Measurements from ENCODE around the gene ALKBH6. TPM values are rescaled to one million over a fixed set of nuclear protein-coding genes. Genes with fewer than 3 reads are reported as not detected.

The ALKBH6 gene
- total and polyA plus RNA-seq, 2 of the 13 experiments (the other 11 are each of a cell fraction or from before 2014, with no cell fraction given): 13.7 to 18.1 TPM

GRCh38 chr19:36054119-36054732 lies 40.2 kb upstream of the ALKBH6 start, which contains the start of gene THAP8 (continued):
- TF ChIP-seq IKZF4 (CRISPR knock-in tag; IDR thresholded peaks at IDR 0.05; ENCODE audit: borderline replicate concordance, low read depth, not compliant biosample characterization) (peak; percentile 13), DBP (CRISPR knock-in tag; IDR thresholded peaks at IDR 0.05; ENCODE audit: not compliant biosample characterization) (peak; percentile 30), IKZF5 (CRISPR knock-in tag; IDR thresholded peaks at IDR 0.05) (peak; percentile 69), ZNF484 (CRISPR knock-in tag; IDR thresholded peaks at IDR 0.05; ENCODE audit: borderline replicate concordance, low read depth) (no peak), ZBTB25 (CRISPR knock-in tag; IDR thresholded peaks at IDR 0.05) (peak; percentile 91), PHF5A (CRISPR knock-in tag; IDR thresholded peaks at IDR 0.05; ENCODE audit: low read depth, unreplicated experiment) (peak; percentile 62), ARHGAP35 (CRISPR knock-in tag; IDR thresholded peaks at IDR 0.05; ENCODE audit: borderline replicate concordance) (peak; percentile 39; the same call in 1 of the 2 replicates)

- Histone ChIP-seq H2AFZ (ENCODE audit: low read length) (no peak overlapping the region), H3K27ac (ENCODE audit: extremely low read length, insufficient read depth, low read length) (no peak overlapping the region), H3K79me2 (ENCODE audit: insufficient read depth, low read length) (peaks cover 16% of the 10 kb centered on the region), H3K27me3 (ENCODE audit: control insufficient read depth in 1 of 2, insufficient read depth in 2 of 2, low read length in 2 of 2) (no peaks in the 10 kb centered on the region; a peak in 1 of 5 replicates), H3K9me3 (ENCODE audit: low read length) (no peaks in the 10 kb centered on the region), H3K36me3 (replicated peaks in 1 of 2; ENCODE audit: control insufficient read depth in 1 of 2, insufficient read depth in 2 of 2, low read length in 2 of 2) (no peaks in the 10 kb centered on the region; a peak in 2 of 5 replicates), H3K9ac (ENCODE audit: insufficient read depth, low read depth, low read length) (no peak overlapping the region), H3K4me2 (ENCODE audit: low read depth, low read length) (no peak overlapping the region), H4K20me1 (ENCODE audit: insufficient read depth, low read length) (no peaks in the 10 kb centered on the region), H3K4me3 (replicated peaks in 1 of 3; ENCODE audit: insufficient read depth in 1 of 3, low read depth in 2 of 3, low read length in 3 of 3) (no peak overlapping the region), H3K4me1 (ENCODE audit: insufficient read depth, low read length) (peaks cover 43% of the 10 kb centered on the region)
- 87% methylated on average over 3 of the region's 4 CpGs for WGBS (ENCODE audit: low lambda C conversion rate)
- in situ Hi-C loops (cut with HindIII; ENCODE audit: extremely low pct_ligation_motif_present, low pct_unique_long_range_greater_than_20kb): loop anchor here (5.0 kb wide), 1 partner anchor 54 kb away; the partner anchor contains the start of gene SDHAF1
- DNase-seq (ENCODE audit: low spot score) (no peak), ATAC-seq (no peak), FAIRE-seq (no peak)
- peak; percentile 79 for TF ChIP-seq PBX2 (CRISPR knock-in tag; IDR thresholded peaks at IDR 0.05)
- no peak for TF ChIP-seq CENPX (CRISPR knock-in tag; IDR thresholded peaks at IDR 0.05)
- peak; percentile 60 for TF ChIP-seq NFYC (CRISPR knock-in tag; IDR thresholded peaks at IDR 0.05)
- peak; percentile 59 for TF ChIP-seq NFYB (CRISPR knock-in tag; IDR thresholded peaks at IDR 0.05)
- TF ChIP-seq ERF (CRISPR knock-in tag; IDR thresholded peaks at IDR 0.05): 0 out of 2 replicates have a peak, but pooled peaks have one; percentile 4
- no peak for TF ChIP-seq ZNF207 (IDR thresholded peaks at IDR 0.05; ENCODE audit: borderline replicate concordance)
- no peak for TF ChIP-seq MYC (CRISPR knock-in tag; IDR thresholded peaks at IDR 0.05; ENCODE audit: borderline replicate concordance)
- TF ChIP-seq SP2 (CRISPR knock-in tag; IDR thresholded peaks at IDR 0.05): peak; percentile 71
- POLR2A ChIA-PET: no interaction called here
- CTCF ChIA-PET (ENCODE audit: low intra/inter-chr PET ratio, low total read pairs): no interaction called here
- no TSS peak for BruUV-seq (replicated peaks)
- intact Hi-C loops (cut with micrococcal nuclease; ENCODE audit: unreplicated experiment): loop anchor here (5.0 to 10.0 kb wide), 2 partner anchors 54 to 1163 kb away; partner anchors contain the start of genes SDHAF1, ZNF383 and ZNF585B
Observed at GRCh38 chr19:36051637-36052036, 37.6 kb upstream of the ALKBH6 start.

Data from HepG2 (cell line).